VCaP (cell line): ENCODE data around the gene SCMH1.
"Not testable (repeated sequence)": the region's sequence is repeated elsewhere in the genome, so short reads cannot be mapped to it uniquely, and the experiment has no call there.

Source experiments
- H3K27ac ChIP-seq: fragments of 450-650 bp; 2 replicates; pipeline ENCODE4 v1.5.1; 2017
- TF ChIP-seq, protein P1 (sequence below): fragments of 450-650 bp; conservative IDR thresholded peaks from 2 replicates; pipeline ENCODE4 v1.5.1; 2017; ENCODE audit warnings: mild to moderate bottlenecking, moderate library complexity

Gene SCMH1

DNA sequence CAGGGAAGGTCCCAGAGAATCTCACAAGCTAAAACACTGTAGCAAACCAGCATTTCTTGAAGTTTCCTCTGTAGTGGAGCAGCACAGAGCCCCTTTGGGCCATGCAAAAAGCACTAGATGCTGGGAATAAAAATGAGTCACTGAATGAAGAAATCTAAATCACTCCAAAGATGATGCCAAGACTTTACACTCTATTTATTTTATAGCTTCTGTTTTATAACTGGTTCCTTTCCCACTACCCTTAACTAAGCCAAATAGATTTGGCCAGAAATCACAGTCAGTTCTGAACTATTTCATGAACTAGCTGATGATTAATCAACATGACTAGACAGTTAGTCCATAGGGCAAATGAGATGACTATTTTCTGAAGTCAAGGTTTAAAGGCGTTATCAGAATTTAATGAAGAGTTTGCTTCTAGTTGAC is 89.5 kb downstream of the SCMH1 start:
- TF ChIP-seq, protein P1, sequence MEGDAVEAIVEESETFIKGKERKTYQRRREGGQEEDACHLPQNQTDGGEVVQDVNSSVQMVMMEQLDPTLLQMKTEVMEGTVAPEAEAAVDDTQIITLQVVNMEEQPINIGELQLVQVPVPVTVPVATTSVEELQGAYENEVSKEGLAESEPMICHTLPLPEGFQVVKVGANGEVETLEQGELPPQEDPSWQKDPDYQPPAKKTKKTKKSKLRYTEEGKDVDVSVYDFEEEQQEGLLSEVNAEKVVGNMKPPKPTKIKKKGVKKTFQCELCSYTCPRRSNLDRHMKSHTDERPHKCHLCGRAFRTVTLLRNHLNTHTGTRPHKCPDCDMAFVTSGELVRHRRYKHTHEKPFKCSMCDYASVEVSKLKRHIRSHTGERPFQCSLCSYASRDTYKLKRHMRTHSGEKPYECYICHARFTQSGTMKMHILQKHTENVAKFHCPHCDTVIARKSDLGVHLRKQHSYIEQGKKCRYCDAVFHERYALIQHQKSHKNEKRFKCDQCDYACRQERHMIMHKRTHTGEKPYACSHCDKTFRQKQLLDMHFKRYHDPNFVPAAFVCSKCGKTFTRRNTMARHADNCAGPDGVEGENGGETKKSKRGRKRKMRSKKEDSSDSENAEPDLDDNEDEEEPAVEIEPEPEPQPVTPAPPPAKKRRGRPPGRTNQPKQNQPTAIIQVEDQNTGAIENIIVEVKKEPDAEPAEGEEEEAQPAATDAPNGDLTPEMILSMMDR, result no peak
- H3K27ac ChIP-seq, result peak overlapping the region; percentile 28; the same call in 1 of the 2 replicates

- TF ChIP-seq, protein P1, result no peak
- peak overlapping the region; percentile 28; the same call in 1 of the 2 replicates for H3K27ac ChIP-seq
Measured at GRCh38 chr1:41151846-41152245, 90.3 kb downstream of the SCMH1 start.

DNA sequence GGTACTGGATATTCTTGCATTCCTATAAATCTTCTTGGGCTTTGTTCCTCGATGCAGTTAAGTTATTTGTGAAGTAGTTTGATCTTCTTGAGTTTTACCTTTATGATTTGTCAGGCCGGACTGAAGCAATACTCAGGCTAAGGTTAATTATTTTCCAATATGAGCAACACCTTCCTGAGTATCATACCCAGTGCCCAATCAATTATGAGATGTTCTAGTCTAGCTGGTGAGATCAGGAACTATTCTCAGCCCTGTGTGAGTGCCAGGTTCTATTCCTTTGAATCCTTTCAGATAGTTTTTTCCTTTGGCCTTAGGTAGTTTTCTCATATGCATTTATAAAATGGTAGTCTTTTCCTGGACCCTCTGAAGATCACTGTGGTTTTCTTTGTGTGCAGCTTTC is 92.5 kb downstream of the SCMH1 start:
- TF ChIP-seq, protein P1, result no peak
- no peak overlapping the region for H3K27ac ChIP-seq

- H3K27ac ChIP-seq, result no peak overlapping the region
- TF ChIP-seq, protein P1, result no peak
Measured at GRCh38 chr1:41144285-41144684, 97.8 kb downstream of the SCMH1 start.

- TF ChIP-seq, protein P1, result no peak
- H3K27ac ChIP-seq, result no peak overlapping the region
Measured at GRCh38 chr1:41138549-41138948, 103.6 kb downstream of the SCMH1 start.

GRCh38 chr1:41135196-41135947 is 106.7 kb downstream of the SCMH1 start:
- TF ChIP-seq, protein P1, result no peak

GRCh38 chr1:41134325-41134724 is 107.8 kb downstream of the SCMH1 start:
- H3K27ac ChIP-seq, result not testable (repeated sequence)

More at GRCh38 chr1:41135196-41135947, 106.7 kb downstream of the SCMH1 start:
- H3K27ac ChIP-seq, result no peak overlapping the region

DNA sequence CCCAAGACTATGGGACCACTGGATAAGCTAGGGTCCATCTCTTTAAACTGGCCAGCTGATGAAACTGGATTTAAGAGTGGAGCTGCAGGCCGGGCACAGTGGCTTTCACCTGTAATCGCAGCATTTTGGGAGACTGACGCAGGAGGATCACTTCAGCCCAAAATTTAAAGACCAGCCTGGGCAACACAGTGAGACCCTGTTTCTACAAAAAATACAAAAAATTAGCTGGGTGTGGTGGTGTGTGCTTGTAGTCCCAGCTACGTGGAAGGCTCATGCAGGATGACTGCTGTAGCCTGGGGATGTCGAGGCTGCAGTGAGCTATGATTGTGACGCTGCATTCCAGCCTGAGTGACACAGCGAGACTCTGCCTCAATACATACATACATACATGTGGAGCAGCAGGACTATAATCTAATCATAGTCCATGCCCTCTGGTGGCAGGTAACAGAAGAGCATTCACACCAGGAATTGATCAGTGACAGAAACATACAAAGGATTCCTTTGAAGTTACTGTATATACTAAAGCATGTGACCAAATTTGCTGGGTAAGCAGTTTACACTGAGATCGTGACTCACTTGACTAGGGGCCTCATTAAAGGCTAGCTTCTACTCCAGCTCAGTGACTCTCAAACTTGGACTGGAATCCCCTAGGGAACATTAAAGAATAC is 119.1 kb downstream of the SCMH1 start:
- TF ChIP-seq, protein P1, result peak; percentile 75
- no peak overlapping the region for H3K27ac ChIP-seq
